Measurements from ENCODE around the gene SPATA2. TPM values are rescaled to one million over a fixed set of nuclear protein-coding genes. Genes with fewer than 3 reads are reported as not detected.
A peak's percentile ranks its signal among the peaks of the same experiment; 100 is the strongest.

SPATA2 gene
- polyA plus RNA-seq, 4 donors, result 8.7 to 10.7 (median 9.9) TPM

DNA sequence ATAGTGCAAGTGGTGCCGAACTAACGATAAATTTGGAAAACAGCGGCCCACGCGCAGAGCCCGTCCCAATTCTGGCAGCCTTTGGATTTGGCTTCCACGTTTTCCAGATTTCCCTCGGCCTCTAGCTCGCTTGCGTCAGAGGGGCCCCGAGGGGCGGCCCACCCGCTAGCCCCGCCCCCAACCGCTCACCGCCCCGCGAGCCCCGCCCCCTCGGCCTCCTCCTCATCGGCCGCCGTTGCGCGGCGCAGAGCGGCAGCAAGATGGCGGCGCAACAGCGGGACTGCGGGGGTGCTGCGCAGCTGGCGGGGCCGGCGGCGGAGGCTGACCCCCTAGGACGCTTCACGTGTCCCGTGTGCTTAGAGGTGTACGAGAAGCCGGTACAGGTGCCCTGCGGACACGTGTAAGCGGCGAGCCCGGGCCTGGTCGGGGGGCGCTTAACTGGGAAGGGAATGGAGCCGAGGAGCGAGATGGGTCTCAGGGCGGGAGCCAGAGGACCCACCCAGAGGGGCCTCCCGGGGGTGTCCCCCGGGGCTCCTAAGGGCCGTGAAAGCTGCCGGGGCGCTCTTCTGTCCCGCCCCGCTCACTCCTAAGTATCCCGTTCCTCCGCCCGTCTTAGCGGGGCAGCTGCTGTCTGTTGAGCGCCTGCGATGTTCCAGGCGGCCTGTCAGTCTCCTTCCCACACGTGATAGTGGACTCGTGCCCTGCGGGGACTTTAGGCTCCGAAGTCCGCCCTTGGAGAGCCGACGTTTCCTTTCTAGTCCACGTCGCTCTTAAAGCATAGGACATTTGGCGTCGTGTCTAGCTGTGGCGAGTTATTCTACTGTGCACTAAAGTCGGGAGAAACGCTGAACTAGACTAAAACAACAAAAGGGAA, 21.1 kb upstream of the SPATA2 start, which contains the start of gene RNF114:
Gene RNF114 (plus strand): TSS at position 245 of the 874 bp plus-strand sequence. CDS start 16 bp downstream, at position 261.
- DNase-seq (ENCODE audit: low read depth in 4 of 4, low spot score in 3 of 4), result peak in 3 of 4 donors; percentile 88 to 90 (median 89)

DNA sequence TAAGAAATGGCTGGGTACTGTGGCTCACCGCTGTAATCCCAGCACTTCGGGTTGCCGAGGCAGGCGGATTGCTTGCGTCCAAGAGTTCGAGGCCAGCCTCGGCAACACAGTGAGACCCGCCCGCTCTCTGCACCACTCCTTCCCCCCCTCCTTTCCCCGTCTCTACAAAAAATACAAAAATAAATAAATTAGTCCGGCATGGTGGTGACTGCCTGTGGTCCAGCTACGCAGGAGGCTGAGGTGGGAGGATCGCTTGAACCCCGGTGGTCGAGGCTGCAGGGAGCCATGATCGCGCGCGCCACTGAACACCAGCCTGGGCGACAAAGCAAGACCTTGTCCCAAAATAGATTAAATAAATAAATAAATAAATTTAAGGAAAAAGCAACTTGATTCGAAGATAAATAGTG, 20.4 kb upstream of the SPATA2 start:
- no peak for DNase-seq (ENCODE audit: low read depth in 4 of 4, low spot score in 3 of 4)

DNA sequence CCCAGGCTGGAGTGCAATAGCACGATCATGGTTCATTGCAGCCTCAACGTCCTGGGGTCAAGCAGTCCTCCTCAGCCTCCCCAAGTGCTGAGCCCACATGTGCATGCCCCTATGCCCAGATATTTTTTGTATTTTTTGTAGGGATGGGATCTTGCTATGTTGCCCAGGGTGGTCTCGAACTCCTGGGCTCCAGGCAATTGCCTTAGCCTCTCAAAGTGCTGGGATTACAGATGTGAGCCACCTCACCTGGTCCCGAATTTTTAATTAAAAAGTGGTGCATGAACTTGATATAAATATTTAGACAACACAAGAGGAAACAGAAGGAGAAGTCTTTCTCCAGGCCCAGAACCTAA, 13.8 kb upstream of the SPATA2 start:
- DNase-seq (ENCODE audit: low read depth in 4 of 4, low spot score in 3 of 4), result no peak

DNA sequence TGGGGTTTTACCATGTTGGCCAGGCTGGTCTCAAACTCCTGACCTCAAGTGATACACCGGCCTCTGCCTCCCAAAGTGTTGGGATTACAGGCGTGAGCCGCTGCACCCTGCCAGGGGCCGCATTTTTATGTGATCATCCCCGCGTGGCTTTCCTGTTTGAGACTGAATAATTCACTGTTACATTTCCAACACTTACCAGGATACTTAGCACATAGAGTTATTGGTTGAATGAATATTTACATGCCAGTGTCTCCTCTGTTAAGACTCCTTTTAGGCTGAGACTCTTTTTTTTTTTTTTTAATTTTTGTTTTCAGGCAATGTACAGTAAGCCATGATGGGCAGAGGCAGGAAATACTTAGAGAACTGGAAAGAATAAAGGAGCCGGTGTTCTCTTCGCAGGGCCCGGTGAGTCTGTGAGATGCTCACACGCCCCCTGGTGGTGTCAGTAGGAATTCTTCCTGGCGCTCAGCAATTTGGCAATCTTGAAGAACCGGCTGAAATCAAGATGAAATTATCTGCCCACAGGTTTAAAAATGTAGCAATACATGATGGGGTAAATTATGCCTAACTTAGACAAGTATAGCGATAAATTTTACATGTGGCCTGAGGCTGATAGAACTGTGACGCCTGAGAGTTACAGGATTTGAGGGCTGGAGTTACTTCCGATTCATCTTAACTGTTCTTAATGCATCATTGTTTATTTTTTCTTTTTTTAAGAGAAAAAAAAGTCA, 13.2 kb upstream of the SPATA2 start:
- no peak for DNase-seq (ENCODE audit: low read depth in 4 of 4, low spot score in 3 of 4)

DNA sequence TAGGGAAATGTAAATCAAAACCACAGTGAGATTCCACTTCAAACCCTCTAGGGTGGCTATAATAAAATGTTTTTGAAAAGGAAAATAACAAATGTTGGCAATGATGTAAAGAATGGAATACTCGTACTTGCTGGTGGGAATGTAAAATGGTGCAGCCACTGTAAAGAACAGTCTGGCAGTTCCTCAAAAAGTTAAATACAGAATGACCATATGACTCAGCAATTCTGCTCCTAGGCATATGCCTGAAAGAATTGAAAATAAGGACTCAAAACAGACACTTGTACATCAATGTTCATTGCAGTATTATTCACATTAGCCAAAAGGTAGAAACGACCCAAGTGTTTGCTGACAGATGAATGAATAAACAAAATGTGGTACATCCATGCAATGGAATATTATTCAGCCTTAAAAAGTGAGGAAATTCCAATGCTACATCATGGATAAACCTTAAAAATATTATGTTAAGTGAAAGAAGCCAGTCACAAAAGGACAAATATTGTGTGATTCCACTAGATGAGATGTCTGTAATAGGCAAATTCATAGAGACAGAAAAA, 10.6 kb upstream of the SPATA2 start:
- DNase-seq (ENCODE audit: low read depth in 4 of 4, low spot score in 3 of 4), result no peak

DNA sequence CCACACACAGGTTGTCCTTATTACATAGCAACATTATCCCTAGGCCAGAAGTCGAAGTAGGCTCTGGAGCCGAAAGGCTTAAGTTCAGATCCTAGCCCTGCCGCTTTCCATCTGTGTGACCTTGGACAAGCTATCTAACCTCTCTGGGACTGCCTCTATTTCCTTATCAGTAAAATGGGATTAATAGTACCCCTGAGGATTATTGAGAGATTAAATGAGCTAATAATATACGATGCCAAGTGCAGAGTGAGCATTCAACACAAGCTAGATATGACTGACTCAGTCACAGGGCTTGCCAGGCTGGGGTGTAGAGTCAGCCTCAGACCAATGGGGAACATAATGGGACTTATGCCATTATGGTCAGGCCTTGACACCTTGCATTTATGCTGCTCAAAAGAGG, 8.9 kb upstream of the SPATA2 start:
- no peak for DNase-seq (ENCODE audit: low read depth in 4 of 4, low spot score in 3 of 4)

DNA sequence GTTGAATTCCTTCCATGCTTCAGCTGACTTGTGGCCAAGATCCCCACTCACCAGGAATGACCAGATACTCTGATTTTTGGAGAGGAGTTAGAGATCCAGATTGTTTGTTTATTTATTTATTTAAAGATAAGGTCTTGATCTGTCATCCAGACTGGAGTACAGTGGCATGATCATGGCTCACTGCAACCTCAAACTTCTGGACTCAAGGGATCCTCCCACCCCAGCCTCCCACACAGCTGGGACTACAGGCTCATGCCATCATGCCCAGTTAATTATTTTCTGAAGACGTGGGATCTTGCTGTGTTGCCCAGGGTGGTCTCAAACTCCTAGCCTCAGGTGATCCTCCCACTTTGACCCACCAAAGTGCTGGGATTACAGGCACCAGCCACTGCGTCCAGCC, 4.1 kb upstream of the SPATA2 start:
- no peak for DNase-seq (ENCODE audit: low read depth in 4 of 4, low spot score in 3 of 4)

DNA sequence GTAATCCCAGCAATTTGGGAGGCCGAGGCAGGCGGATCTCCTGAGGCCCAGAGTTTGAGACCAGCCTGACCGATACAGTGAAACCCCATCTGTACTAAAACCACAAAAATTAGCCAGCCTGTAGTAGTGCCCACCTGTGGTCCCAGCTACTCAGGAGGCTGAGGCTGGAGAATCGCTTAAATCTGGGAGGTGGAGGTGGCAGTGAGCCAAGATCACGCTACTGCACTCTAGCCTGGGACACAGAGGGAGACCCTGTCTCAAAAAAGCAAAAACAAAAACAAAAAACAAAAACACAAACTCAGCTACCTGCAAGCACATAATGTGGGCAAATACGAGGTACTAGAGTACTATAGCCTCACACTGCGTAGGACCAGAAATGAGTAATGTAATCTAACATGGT, 3.7 kb upstream of the SPATA2 start:
- no peak for DNase-seq (ENCODE audit: low read depth in 4 of 4, low spot score in 3 of 4)

DNA sequence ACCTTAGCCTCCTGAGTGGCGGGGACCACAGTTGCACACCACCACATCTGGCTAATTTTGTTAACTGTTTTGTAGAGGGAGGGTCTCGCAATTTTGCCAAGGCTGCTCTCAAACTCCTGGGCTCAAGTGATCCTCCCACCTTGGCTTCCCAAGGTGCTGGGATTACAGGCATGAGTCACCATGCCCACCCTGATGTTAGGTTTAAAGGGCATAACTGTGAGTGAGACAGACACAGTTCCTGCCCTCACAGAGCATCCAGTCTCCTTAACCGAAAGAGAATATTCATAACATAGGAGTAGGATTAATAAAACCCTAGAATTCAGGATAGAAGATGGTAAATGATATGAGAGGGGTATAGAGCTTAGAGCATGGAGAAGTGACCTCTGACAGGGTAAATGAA, 3.1 kb upstream of the SPATA2 start:
- no peak for DNase-seq (ENCODE audit: low read depth in 4 of 4, low spot score in 3 of 4)

DNA sequence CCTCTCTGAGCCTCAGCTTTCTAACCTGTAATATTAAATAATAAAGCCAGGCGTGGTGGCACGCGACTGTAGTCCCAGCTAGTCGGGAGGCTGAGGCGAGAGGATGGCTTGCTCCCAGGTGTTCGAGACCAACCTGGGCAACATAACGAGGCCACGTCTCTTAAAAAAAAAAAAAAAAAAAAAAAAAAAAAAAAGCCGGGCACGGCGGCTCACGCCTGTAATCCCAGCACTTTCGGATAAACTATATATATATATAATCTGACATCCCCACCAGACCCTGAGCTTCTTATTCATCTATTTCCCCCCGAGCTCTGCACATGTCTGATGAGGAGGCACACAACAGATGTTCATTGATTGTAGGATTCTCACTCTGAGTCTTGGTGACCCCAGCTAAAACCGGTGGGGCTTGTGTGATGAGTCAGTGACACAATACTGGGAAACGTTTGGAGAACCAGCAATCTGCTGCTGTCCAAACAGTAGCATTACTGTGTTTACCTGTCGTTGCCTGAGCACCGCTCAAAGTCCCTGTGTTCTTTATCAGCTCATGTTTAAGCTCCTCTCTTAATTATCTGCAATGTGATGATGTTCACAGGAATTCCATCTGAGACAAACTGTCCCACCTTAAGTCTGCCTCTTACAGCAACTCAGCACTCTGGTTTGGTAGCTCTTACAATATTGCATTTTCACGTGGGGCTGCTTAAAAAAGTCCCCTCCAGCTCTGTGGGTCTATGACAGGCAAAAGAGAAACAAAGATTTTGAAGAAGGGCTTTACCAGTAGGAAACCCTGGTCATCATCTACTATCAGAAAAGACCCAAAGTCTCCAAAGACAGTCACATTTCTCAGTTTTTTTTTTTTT, 1.0 kb upstream of the SPATA2 start:
- no peak for DNase-seq (ENCODE audit: low read depth in 4 of 4, low spot score in 3 of 4)

DNA sequence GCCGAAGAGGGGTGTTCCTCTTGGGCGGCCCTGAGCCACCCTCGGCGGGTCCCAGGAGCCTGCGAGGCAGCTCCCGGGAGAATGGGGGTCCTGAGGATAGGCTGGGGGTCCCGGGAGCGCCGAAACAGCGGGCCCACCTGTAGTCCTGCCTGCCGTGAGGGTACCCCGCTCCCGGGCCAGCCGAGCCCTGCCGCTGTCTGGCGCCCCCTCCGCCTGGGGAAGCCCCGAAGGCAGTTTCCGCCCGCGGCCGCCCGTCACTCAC, 280 bp downstream of the SPATA2 start:
- no peak for DNase-seq (ENCODE audit: low read depth in 4 of 4, low spot score in 3 of 4)

DNA sequence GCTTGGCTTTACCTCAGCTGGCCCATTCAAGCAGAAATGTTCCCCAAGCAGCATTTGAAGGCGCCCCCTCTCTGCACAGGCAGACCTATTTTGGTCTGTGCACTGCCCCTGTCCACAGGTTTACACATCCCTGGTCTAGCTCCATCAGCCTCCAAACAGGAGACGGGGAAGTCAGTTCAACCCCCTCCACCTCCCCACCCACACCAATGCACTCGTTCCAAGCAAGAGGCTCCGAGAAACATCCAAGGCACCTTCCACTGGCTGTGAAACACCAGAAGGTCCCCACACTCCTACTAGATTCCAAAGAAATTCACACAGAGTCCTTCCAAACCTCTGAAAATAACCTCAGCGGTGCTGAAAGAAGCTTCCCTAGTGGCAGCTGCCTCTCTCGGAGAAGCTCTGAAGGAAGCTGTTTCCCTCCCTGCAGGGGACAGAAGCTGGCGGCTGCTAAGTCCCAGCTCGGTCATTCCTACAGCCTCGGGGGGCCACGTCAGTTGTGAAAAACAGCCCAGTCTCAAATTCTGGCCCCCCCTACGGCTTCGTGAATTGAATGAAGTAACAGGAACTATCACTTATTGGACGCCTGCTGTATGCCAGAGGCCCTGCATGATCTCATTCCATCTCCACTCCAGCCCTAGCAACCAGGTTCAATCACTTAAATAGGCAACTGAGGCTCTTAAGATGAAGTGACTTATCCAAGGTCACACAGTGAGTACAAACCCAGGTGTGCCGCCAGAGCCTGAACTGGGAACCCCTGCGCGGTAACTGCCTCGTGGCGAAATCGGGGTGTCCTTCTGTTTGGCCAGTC, 815 bp downstream of the SPATA2 start:
- DNase-seq (ENCODE audit: low read depth in 4 of 4, low spot score in 3 of 4), result no peak

DNA sequence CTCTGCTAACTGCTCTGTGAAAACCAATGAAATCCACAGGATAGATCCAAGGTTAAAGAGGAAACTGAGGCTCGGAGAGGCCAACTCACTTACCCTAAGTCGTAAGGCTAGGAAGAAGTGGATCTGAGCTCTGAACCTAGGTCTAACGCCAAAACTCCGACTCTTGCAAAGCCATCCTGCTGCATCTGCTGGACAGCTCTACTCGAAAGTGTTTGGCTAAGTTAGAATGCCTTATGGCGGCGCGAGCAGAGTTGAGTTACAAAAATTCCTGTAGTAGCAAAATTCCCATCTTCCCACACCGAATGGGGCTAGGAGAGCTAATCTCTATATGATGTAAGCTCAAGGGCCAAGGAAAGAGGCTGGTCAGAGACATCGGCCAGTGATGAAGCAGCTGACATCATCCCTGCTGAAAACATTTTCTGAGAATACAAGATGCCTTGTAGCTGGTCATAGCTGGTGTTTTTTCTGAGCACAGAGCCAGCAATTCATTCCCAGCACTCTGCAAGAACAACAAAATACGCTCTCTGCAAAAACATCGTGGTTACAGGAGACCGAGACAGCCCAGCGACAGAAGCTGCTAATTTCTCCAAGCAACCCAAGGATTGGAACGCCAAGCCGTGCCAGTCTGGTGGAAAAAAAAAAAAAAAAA, 1.8 kb downstream of the SPATA2 start:
- no peak for DNase-seq (ENCODE audit: low read depth in 4 of 4, low spot score in 3 of 4)

DNA sequence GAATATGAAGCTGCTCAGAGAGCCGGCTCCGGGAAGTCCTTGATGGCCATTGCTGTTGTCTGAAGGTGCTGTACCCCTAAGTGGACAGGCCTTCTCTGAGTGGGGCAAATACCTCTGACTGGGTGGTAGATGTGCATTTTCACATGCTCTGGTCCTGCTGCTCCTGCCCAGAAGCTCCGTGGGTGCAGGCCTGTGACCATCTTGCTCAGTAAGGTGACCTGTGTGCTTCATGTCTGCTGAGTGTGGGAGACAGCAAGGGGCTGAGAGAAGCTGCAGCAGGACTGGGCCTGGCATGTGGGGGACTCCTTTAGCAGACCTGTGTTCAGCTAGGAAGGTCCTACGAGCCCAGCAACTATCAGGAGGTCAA, 5.0 kb downstream of the SPATA2 start:
- no peak for DNase-seq (ENCODE audit: low read depth in 4 of 4, low spot score in 3 of 4)

DNA sequence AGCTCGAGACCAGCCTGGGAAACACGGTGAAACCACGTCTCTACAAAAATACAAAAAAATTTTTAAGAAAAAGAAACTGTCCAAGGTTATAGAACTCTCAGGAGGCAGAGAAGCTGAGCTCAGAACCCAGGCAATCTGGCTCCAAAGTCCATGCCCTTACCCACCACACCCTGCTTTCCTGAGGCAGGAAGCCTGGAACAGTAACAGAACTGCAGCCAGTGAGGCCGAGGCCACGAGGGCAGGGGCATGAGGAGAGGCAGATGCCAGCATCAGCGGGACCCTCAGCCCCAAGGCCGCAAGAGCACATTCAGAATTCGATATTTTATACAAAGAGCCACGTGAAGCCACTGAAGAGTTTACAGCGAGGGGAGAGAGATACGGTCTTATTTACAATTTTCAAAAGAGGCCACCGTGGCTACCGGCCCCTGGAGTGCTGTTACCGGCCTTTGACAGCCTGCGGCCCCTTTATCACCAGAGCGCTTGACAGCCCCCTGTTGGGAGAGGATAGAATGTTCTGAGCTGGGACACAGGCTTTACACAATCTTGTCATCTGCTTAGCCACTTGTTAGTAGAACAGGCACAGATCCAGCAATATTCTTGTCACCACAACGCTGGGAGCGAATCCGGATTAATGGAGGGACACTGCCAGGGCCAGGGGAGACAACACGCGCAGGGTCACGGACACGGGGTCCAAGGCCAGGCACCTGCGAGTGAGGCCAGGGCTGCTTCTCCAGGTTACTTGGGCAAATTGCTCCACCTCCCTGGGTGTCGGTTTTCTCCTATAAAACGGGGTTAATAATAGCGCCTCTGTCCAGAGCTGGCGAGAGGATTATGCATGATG, 5.6 kb downstream of the SPATA2 start:
- no peak for DNase-seq (ENCODE audit: low read depth in 4 of 4, low spot score in 3 of 4)

DNA sequence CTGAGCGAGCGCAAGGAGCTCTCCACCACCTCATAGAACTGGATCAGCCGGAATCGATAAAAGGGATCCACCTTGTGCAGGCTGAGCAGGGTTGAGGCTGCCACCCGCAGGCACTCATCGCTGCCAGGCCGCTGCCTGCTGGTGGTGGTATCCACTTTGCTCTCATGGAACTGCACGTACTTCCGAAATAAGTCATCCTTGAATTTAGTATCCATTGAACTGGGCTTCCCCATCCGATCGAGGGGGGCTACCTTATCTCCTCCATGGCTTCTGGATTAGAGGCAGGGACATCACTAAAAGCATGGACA, 7.1 kb downstream of the SPATA2 start:
- DNase-seq (ENCODE audit: low read depth in 4 of 4, low spot score in 3 of 4), result no peak

DNA sequence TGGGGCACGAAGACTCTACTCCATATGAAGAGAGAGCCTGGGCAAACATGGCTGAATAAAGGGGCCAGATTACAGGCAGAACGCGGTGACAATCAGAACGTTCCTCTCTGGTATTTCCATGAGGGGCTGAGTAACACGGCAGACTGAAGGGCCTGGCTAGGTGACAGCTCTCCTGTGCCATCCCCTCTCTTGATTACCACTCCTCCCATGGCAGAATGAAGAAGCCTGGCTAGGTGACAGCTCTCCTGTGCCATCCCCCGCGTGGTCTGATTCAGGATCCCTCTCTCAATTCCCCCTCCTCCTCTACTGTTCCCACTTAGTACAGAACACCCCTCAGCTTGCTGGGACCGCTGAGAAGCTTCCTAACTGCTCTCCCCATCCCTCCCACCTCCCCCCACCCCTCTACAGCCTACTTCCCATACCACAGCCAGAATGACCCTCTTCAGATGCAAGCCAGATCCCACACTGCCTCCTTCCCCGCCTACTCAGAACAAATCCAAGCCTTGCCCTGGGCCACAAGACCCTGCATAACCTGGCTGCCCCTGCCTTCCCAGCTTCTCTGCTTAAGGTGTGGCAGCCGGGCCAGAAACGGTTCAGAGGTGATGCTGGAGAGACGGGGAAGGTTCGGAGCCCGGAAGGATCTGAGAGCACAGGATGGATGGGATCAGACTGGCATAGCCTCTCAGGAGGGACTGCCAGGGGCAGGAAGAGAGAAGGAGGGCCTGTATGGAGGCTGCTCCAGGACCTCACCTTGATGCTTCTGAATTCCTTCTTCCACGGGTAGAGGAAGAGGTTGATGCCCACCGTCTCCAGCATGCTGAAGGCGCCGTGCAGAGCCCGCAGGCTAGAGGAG, 7.7 kb downstream of the SPATA2 start:
- DNase-seq (ENCODE audit: low read depth in 4 of 4, low spot score in 3 of 4), result no peak

DNA sequence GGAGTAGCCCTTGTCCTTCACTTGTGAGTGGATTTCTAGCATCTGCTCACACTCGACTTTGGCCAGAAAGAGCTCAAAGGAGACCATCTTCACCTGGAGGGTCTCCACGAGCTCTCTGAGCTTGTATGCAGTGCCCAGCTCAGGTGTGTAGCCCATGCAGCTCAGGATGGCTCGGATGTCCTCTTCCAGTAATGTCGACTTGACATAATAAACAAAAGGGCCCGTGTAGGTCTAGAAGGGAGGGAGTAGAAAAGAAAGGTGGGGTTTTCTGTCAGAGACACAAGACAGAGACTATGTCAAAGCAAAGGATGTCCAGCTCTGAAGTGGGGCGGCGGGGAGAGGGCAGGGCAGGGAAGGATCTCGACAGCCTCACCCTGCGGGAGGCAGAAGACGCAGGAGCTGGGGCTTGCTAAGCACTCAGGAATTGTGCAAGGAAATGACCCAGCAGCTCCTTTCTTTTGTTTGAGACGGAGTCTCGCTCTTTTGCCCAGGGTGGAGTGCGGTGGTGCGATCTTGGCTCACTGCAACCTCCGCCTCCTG, 8.6 kb downstream of the SPATA2 start:
- no peak for DNase-seq (ENCODE audit: low read depth in 4 of 4, low spot score in 3 of 4)
